Smooth muscle cell of the coronary artery (primary cell): ENCODE measurements around the gene CAVIN4. TPM values are rescaled to one million over a fixed set of nuclear protein-coding genes. Genes with fewer than 3 reads are reported as not detected.

Experiments
- total RNA-seq: library from RNA; depleted of rRNA; stranded (reverse); fragments of >200 nt; gene quantifications from 2 replicates; pipeline ENCODE4 v1.2.3, GENCODE V29; 2014; ENCODE audit warnings: low replicate concordance

The CAVIN4 gene
- total RNA-seq = 1.1 and 1.4 TPM in 2 replicates

GRCh38 chr9:100577776-100578448, at the start of gene CAVIN4:
CAVIN4 (plus strand) TSS chr9:100578079; CDS start chr9:100578144, 65 bp downstream.

Other genes with a start within 250 kb of the CAVIN4 start
- 15.0 and 21.9 TPM in 2 replicates for gene TEX10, start 225.1 kb upstream of the CAVIN4 start, total RNA-seq
- gene MSANTD3, start 150.9 kb upstream of the CAVIN4 start, total RNA-seq = 23.2 and 47.6 TPM in 2 replicates
- gene TMEFF1, start 104.9 kb upstream of the CAVIN4 start, total RNA-seq = 2.2 and 5.0 TPM in 2 replicates